SK-N-SH (cell line): ENCODE results near the gene AXL.

ENCODE experiments used
- EP300 ChIP-seq, 2 experiments: IDR thresholded peaks; 2 replicates each; pipeline versions ENCODE4 v1.4.0 to v1.6.1; 2012; ENCODE audit warnings: borderline replicate concordance in 1 of 2, low read depth in 1 of 2, low read length in 1 of 2
- GABPA ChIP-seq: IDR thresholded peaks from 2 replicates; pipeline ENCODE4 v1.4.0; 2012; ENCODE audit warnings: low read depth, mild to moderate bottlenecking
- GATA2 ChIP-seq: sonication (generic); formaldehyde crosslinking; IDR thresholded peaks from 2 replicates; pipeline ENCODE4 v1.5.0; 2020; ENCODE audit warnings: mild to moderate bottlenecking, missing genetic modification reagents
- JUND ChIP-seq: IDR thresholded peaks from 2 replicates; pipeline ENCODE4 v1.4.0; 2012
- NFIC ChIP-seq: IDR thresholded peaks from 2 replicates; pipeline ENCODE4 v1.4.0; 2012; ENCODE audit warnings: borderline replicate concordance
- POLR2AphosphoS5 ChIP-seq: IDR thresholded peaks from 2 replicates; pipeline ENCODE4 v1.6.1; 2012; ENCODE audit warnings: low read depth, low read length
- RAD21 ChIP-seq: IDR thresholded peaks from 2 replicates; pipeline ENCODE4 v1.6.1; 2012; ENCODE audit warnings: mild to moderate bottlenecking, low read length
- RCOR1 ChIP-seq: fragments of 150-350 bp; IDR thresholded peaks from 2 replicates; pipeline ENCODE4 v1.6.1; 2017; ENCODE audit warnings: antibody characterized with exemption, low read length
- TCF12 ChIP-seq: IDR thresholded peaks from 2 replicates; pipeline ENCODE4 v1.4.0; 2012
- TEAD4 ChIP-seq: IDR thresholded peaks from 2 replicates; pipeline ENCODE4 v1.4.0; 2012; ENCODE audit warnings: mild to moderate bottlenecking, borderline replicate concordance; ENCODE audit not compliant: insufficient read depth
- YY1 ChIP-seq: IDR thresholded peaks from 2 replicates; pipeline ENCODE4 v1.4.0; 2012; ENCODE audit warnings: low read depth, mild to moderate bottlenecking
- TF ChIP-seq, protein P1 (sequence below): fragments of 200-600 bp; sonication (generic); IDR thresholded peaks from 2 replicates; pipeline ENCODE4 v1.6.1; 2017; ENCODE audit warnings: antibody characterized with exemption, mild to moderate bottlenecking, moderate library complexity
- TF ChIP-seq, protein P2 (sequence below): IDR thresholded peaks from 2 replicates; pipeline ENCODE4 v1.4.0; 2012; ENCODE audit warnings: low read depth
- TF ChIP-seq, protein P3 (sequence below): fragments of 150-350 bp; IDR thresholded peaks from 2 replicates; pipeline ENCODE4 v1.6.1; 2017; ENCODE audit warnings: antibody characterized with exemption, low read length, low read depth, borderline replicate concordance

DNA sequence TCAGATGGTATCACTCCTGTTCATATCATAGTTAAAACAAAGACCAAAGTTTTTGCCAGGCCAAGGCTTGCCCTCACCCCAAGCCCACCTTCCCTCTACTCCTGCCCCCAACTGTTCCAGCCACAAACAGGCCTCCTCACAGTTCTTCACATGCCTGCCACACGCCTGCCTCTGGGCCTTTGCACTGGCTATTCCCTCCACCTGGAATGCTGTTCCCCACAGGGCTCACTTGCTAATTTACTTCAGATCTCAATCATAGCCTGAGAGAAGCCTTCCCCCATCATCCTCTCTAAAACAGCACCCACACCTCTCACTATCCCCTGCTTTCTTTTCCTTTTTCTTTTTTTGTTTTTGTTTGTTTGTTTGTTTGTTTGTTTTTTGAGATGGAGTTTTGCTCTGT lies 4.9 kb upstream of the AXL start:
- no peak for TF ChIP-seq EP300 (IDR thresholded peaks at IDR 0.05; ENCODE audit: borderline replicate concordance in 1 of 2, low read depth in 1 of 2, low read length in 1 of 2)
- TF ChIP-seq, protein P1, sequence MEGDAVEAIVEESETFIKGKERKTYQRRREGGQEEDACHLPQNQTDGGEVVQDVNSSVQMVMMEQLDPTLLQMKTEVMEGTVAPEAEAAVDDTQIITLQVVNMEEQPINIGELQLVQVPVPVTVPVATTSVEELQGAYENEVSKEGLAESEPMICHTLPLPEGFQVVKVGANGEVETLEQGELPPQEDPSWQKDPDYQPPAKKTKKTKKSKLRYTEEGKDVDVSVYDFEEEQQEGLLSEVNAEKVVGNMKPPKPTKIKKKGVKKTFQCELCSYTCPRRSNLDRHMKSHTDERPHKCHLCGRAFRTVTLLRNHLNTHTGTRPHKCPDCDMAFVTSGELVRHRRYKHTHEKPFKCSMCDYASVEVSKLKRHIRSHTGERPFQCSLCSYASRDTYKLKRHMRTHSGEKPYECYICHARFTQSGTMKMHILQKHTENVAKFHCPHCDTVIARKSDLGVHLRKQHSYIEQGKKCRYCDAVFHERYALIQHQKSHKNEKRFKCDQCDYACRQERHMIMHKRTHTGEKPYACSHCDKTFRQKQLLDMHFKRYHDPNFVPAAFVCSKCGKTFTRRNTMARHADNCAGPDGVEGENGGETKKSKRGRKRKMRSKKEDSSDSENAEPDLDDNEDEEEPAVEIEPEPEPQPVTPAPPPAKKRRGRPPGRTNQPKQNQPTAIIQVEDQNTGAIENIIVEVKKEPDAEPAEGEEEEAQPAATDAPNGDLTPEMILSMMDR = no peak
- TF ChIP-seq RAD21 = no peak
- TF ChIP-seq YY1 = no peak
- no peak for TF ChIP-seq RCOR1
- no peak for TF ChIP-seq TCF12
- TF ChIP-seq GATA2 = no peak
- TF ChIP-seq JUND = no peak
- TF ChIP-seq TEAD4 = no peak
- TF ChIP-seq, protein P2, sequence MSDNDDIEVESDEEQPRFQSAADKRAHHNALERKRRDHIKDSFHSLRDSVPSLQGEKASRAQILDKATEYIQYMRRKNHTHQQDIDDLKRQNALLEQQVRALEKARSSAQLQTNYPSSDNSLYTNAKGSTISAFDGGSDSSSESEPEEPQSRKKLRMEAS = no peak
- no peak for TF ChIP-seq POLR2AphosphoS5
- no peak for TF ChIP-seq GABPA
- no peak for TF ChIP-seq NFIC
- TF ChIP-seq, protein P3, sequence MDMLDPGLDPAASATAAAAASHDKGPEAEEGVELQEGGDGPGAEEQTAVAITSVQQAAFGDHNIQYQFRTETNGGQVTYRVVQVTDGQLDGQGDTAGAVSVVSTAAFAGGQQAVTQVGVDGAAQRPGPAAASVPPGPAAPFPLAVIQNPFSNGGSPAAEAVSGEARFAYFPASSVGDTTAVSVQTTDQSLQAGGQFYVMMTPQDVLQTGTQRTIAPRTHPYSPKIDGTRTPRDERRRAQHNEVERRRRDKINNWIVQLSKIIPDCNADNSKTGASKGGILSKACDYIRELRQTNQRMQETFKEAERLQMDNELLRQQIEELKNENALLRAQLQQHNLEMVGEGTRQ = no peak
